ENCODE results near the gene CCDC194.

CCDC194 gene

GRCh38 chr19:17405250-17406045, 11.5 kb upstream of the CCDC194 start, which contains the start of gene BST2:
BST2 (minus strand) TSS chr19:17405630; CDS start chr19:17405575, 55 bp downstream.
- DNase-seq (ENCODE audit: low spot score) = peak; percentile 75

GRCh38 chr19:17404621-17405249, 10.7 kb upstream of the CCDC194 start:
- DNase-seq (ENCODE audit: low spot score) = no peak

- DNase-seq (ENCODE audit: low spot score) = no peak
Measured at GRCh38 chr19:17404015-17404414, 10.0 kb upstream of the CCDC194 start.

GRCh38 chr19:17402982-17403855, 9.2 kb upstream of the CCDC194 start:
- no peak for DNase-seq (ENCODE audit: low spot score)

GRCh38 chr19:17401628-17402027, 7.6 kb upstream of the CCDC194 start:
- DNase-seq (ENCODE audit: low spot score) = no peak

- no peak for DNase-seq (ENCODE audit: low spot score)
Measured at GRCh38 chr19:17398902-17399527, 5.0 kb upstream of the CCDC194 start.

- DNase-seq (ENCODE audit: low spot score) = peak; percentile 42
Measured at GRCh38 chr19:17394891-17395415, 957 bp upstream of the CCDC194 start.

- DNase-seq (ENCODE audit: low spot score) = peak; percentile 23
Measured at GRCh38 chr19:17393002-17393401, 994 bp downstream of the CCDC194 start.

- DNase-seq (ENCODE audit: low spot score) = no peak
Measured at GRCh38 chr19:17391371-17392151, 2.4 kb downstream of the CCDC194 start.

- peak; percentile 87 for DNase-seq (ENCODE audit: low spot score)
Measured at GRCh38 chr19:17390665-17391370, 3.2 kb downstream of the CCDC194 start.

GRCh38 chr19:17389957-17390664, 3.9 kb downstream of the CCDC194 start:
- no peak for DNase-seq (ENCODE audit: low spot score)

GRCh38 chr19:17389288-17389687, 4.7 kb downstream of the CCDC194 start:
- no peak for DNase-seq (ENCODE audit: low spot score)

- peak; percentile 53 for DNase-seq (ENCODE audit: low spot score)
Measured at GRCh38 chr19:17385878-17386611, 8.0 kb downstream of the CCDC194 start.

GRCh38 chr19:17380426-17381138, 13.4 kb downstream of the CCDC194 start:
- no peak for DNase-seq (ENCODE audit: low spot score)

- DNase-seq (ENCODE audit: low spot score) = no peak
Measured at GRCh38 chr19:17379221-17379631, 14.8 kb downstream of the CCDC194 start.

GRCh38 chr19:17378271-17378670, 15.7 kb downstream of the CCDC194 start:
- no peak for DNase-seq (ENCODE audit: low spot score)

- DNase-seq (ENCODE audit: low spot score) = no peak
Measured at GRCh38 chr19:17376935-17377600, 16.9 kb downstream of the CCDC194 start, which contains the start of gene PLVAP. PLVAP (minus strand) TSS chr19:17377342; CDS start chr19:17377288, 54 bp downstream.

All from kidney tubule cell (primary cell).